OCI-LY1 (cell line): ENCODE measurements around the gene BTRC.

Source experiments
- H2AFZ ChIP-seq: fragments of 200-600 bp; sonication (generic), shearing (Covaris generic); 2 replicates; pipeline ENCODE4 v1.6.0; 2014; ENCODE audit warnings: antibody characterized with exemption, mild to moderate bottlenecking, low read length
- H3F3A ChIP-seq: fragments of 200-600 bp; sonication (generic), shearing (Covaris generic); 2 replicates; pipeline ENCODE4 v1.6.0; 2014; ENCODE audit warnings: mild to moderate bottlenecking, antibody characterized with exemption, low read length, moderate library complexity; ENCODE audit not compliant: insufficient read depth
- H3K27ac ChIP-seq: fragments of 200-600 bp; sonication (generic); 2 replicates; pipeline ENCODE4 v1.5.1; 2014; ENCODE audit warnings: low read length, mixed run types, mild to moderate bottlenecking, low read depth; ENCODE audit not compliant: poor library complexity, severe bottlenecking
- H3K27me3 ChIP-seq: fragments of 200-600 bp; sonication (generic); 2 replicates; pipeline ENCODE4 v1.6.0; 2014; ENCODE audit warnings: antibody characterized with exemption, mild to moderate bottlenecking, low read length, moderate library complexity; ENCODE audit not compliant: insufficient read depth
- H3K36me3 ChIP-seq: fragments of 200-600 bp; sonication (generic); 2 replicates; pipeline ENCODE4 v1.6.1; 2014; ENCODE audit warnings: mild to moderate bottlenecking, antibody characterized with exemption, low read length, moderate library complexity, mixed read lengths; ENCODE audit not compliant: insufficient read depth
- H3K4me1 ChIP-seq: fragments of 200-600 bp; sonication (generic); 2 replicates; pipeline ENCODE4 v1.5.1; 2014; ENCODE audit warnings: mild to moderate bottlenecking, low read length, moderate library complexity; ENCODE audit not compliant: insufficient read depth, severe bottlenecking
- H3K4me2 ChIP-seq: fragments of 200-600 bp; sonication (generic), shearing (Covaris generic); 2 replicates; pipeline ENCODE4 v1.6.1; 2014; ENCODE audit warnings: low read length
- H3K4me3 ChIP-seq: fragments of 200-600 bp; sonication (generic); 2 replicates; pipeline ENCODE4 v1.5.1; 2014; ENCODE audit warnings: low read length, low read depth, mild to moderate bottlenecking, mixed read lengths; ENCODE audit not compliant: poor library complexity, severe bottlenecking
- H3K79me2 ChIP-seq: fragments of 200-600 bp; shearing (Covaris generic); 2 replicates; pipeline ENCODE4 v1.6.1; 2016; ENCODE audit warnings: mixed run types, low read length, mixed read lengths; ENCODE audit not compliant: insufficient read depth
- H3K9ac ChIP-seq: fragments of 200-600 bp; sonication (generic), shearing (Covaris generic); 2 replicates; pipeline ENCODE4 v1.6.1; 2014; ENCODE audit warnings: mild to moderate bottlenecking, low read length, mixed read lengths
- H3K9me2 ChIP-seq: fragments of 200-600 bp; sonication (generic), shearing (Covaris generic); 2 replicates; pipeline ENCODE4 v1.6.1; 2014; ENCODE audit warnings: low read depth, mild to moderate bottlenecking, low read length, mixed read lengths
- H3K9me3 ChIP-seq: fragments of 200-600 bp; shearing (Covaris generic); 2 replicates; pipeline ENCODE4 v1.6.1; 2014; ENCODE audit warnings: low read length, mixed read lengths
- H4K20me1 ChIP-seq: fragments of 200-600 bp; sonication (generic), shearing (Covaris generic); 2 replicates; pipeline ENCODE4 v1.6.0; 2016; ENCODE audit warnings: mild to moderate bottlenecking, low read length; ENCODE audit not compliant: insufficient read depth
- CTCF ChIP-seq: fragments of 200-600 bp; sonication (generic), shearing (Covaris generic); IDR thresholded peaks from 2 replicates; pipeline ENCODE4 v1.5.1; 2017; ENCODE audit warnings: mild to moderate bottlenecking, antibody characterized with exemption, low read length, moderate library complexity, mixed read lengths
- EZH2 ChIP-seq: fragments of 200-600 bp; sonication (generic), shearing (Covaris generic); IDR thresholded peaks from 2 replicates; pipeline ENCODE4 v1.8.0; 2017; ENCODE audit warnings: borderline replicate concordance, mixed run types, mild to moderate bottlenecking, antibody characterized with exemption, low read length, moderate library complexity, mixed read lengths

Gene BTRC

GRCh38 chr10:101580486-101581399 lies 226.8 kb downstream of the BTRC start:
- H3K36me3 ChIP-seq, result peaks cover 4% of the 10 kb centered on the region; the same call in 1 of the 2 replicates

GRCh38 chr10:101585841-101586240 lies 231.9 kb downstream of the BTRC start:
- Histone ChIP-seq H3K4me3 (no peak overlapping the region), H3K9ac (no peak overlapping the region), H3K36me3 (peaks cover 4% of the 10 kb centered on the region; the same call in 1 of the 2 replicates), H3K27me3 (no peaks in the 10 kb centered on the region), H3K9me3 (no peaks in the 10 kb centered on the region), H3K9me2 (no peaks in the 10 kb centered on the region), H2AFZ (no peak overlapping the region), H3K4me1 (peaks cover 17% of the 10 kb centered on the region), H3F3A (no peaks in the 10 kb centered on the region), H3K4me2 (no peak overlapping the region), H4K20me1 (no peaks in the 10 kb centered on the region), H3K27ac (no peak overlapping the region), H3K79me2 (no peaks in the 10 kb centered on the region)
- no peak for TF ChIP-seq EZH2
- TF ChIP-seq CTCF, result no peak

More at GRCh38 chr10:101580486-101581399, 226.8 kb downstream of the BTRC start:
- no peak overlapping the region for H3K4me3 ChIP-seq
- H3K4me1 ChIP-seq, result no peaks in the 10 kb centered on the region
- no peak overlapping the region for H3K9ac ChIP-seq
- no peak overlapping the region for H3K4me2 ChIP-seq
- no peaks in the 10 kb centered on the region for H4K20me1 ChIP-seq
- no peak overlapping the region for H3K27ac ChIP-seq
- TF ChIP-seq EZH2 (no peak), CTCF (no peak)
- H3K79me2 ChIP-seq, result no peaks in the 10 kb centered on the region
- no peaks in the 10 kb centered on the region for H3K9me3 ChIP-seq
- H3K27me3 ChIP-seq, result no peaks in the 10 kb centered on the region
- no peaks in the 10 kb centered on the region for H3F3A ChIP-seq
- H2AFZ ChIP-seq, result no peak overlapping the region
- no peaks in the 10 kb centered on the region for H3K9me2 ChIP-seq

- Histone ChIP-seq H3K9me3 (no peaks in the 10 kb centered on the region), H3K79me2 (no peaks in the 10 kb centered on the region), H3K27ac (no peak within 1 kb of the TSS), H3K36me3 (peaks cover 4% of the 10 kb centered on the region; the same call in 1 of the 2 replicates), H3K9me2 (no peaks in the 10 kb centered on the region), H3K4me3 (peak within 1 kb of the TSS; percentile 81), H3F3A (no peaks in the 10 kb centered on the region), H3K27me3 (no peaks in the 10 kb centered on the region), H2AFZ (peak within 1 kb of the TSS; percentile 79; the same call in 1 of the 2 replicates), H3K4me1 (peaks cover 17% of the 10 kb centered on the region), H3K4me2 (peak within 1 kb of the TSS; percentile 72), H4K20me1 (no peaks in the 10 kb centered on the region), H3K9ac (peak within 1 kb of the TSS; percentile 77)
- no peak for TF ChIP-seq EZH2
- TF ChIP-seq CTCF, result no peak
These were observed 234.0 kb downstream of the BTRC start, which contains the start of the genes DPCD and POLL for GRCh38 chr10:101587725-101588653. Gene DPCD, plus strand, starts transcription at chr10:101588321. Its CDS starts 16 bp downstream, at chr10:101588337. Gene POLL, minus strand, starts transcription at chr10:101588257. Its CDS starts 897 bp downstream, at chr10:101587360.
